MM.1S (cell line): Measurements from ENCODE around the gene COL7A1.
"Not testable (repeated sequence)": the region's sequence is repeated elsewhere in the genome, so short reads cannot be mapped to it uniquely, and the experiment has no call there.

Experiments used
- DNase-seq: peaks from one replicate; pipeline ENCODE4 v3.0.0-alpha.2; 2015
- H2AFZ ChIP-seq: fragments of 300-600 bp; sonication (generic); 2 replicates; pipeline ENCODE4 v1.6.0; 2016; ENCODE audit warnings: antibody characterized with exemption, low read length
- H3F3A ChIP-seq: fragments of 300-600 bp; sonication (generic); 2 replicates; pipeline ENCODE4 v1.6.1; 2016; ENCODE audit warnings: mild to moderate bottlenecking, antibody characterized with exemption, low read length, moderate library complexity, mixed read lengths; ENCODE audit not compliant: insufficient read depth
- H3K27ac ChIP-seq: fragments of 300-600 bp; sonication (generic); 2 replicates; pipeline ENCODE4 v1.5.1; 2016; ENCODE audit warnings: mild to moderate bottlenecking, low read length
- H3K27me3 ChIP-seq: fragments of 300-600 bp; sonication (generic); replicated peaks from 2 replicates; pipeline ENCODE4 v1.6.0; 2016; ENCODE audit warnings: low read length; ENCODE audit not compliant: insufficient read depth
- H3K36me3 ChIP-seq: fragments of 300-600 bp; sonication (generic); replicated peaks from 2 replicates; pipeline ENCODE4 v1.6.1; 2016; ENCODE audit warnings: mild to moderate bottlenecking, low read length, mixed read lengths; ENCODE audit not compliant: insufficient read depth
- H3K4me1 ChIP-seq: fragments of 300-600 bp; sonication (generic); 2 replicates; pipeline ENCODE4 v1.6.1; 2016; ENCODE audit warnings: low read length, mixed read lengths
- H3K4me2 ChIP-seq: fragments of 300-600 bp; sonication (generic); 2 replicates; pipeline ENCODE4 v1.6.0; 2016; ENCODE audit warnings: low read depth, low read length
- H3K4me3 ChIP-seq: fragments of 300-600 bp; sonication (generic); 2 replicates; pipeline ENCODE4 v1.5.1; 2016; ENCODE audit warnings: low read length, mixed read lengths
- H3K79me2 ChIP-seq: fragments of 300-600 bp; sonication (generic); 2 replicates; pipeline ENCODE4 v1.6.1; 2016; ENCODE audit warnings: mixed run types, low read length, mixed read lengths
- H3K9ac ChIP-seq: fragments of 300-600 bp; sonication (generic); 2 replicates; pipeline ENCODE4 v1.6.1; 2016; ENCODE audit warnings: low read length, mixed read lengths
- H3K9me2 ChIP-seq: fragments of 300-600 bp; sonication (generic); replicated peaks from 2 replicates; pipeline ENCODE4 v1.6.1; 2016; ENCODE audit warnings: mild to moderate bottlenecking, low read length, mixed read lengths; ENCODE audit not compliant: insufficient read depth
- H3K9me3 ChIP-seq: fragments of 300-600 bp; sonication (generic); replicated peaks from 2 replicates; pipeline ENCODE4 v1.6.1; 2016; ENCODE audit warnings: mild to moderate bottlenecking, low read length, mixed read lengths; ENCODE audit not compliant: insufficient read depth
- H4K20me1 ChIP-seq: fragments of 300-600 bp; sonication (generic); 2 replicates; pipeline ENCODE4 v1.6.1; 2016; ENCODE audit warnings: mild to moderate bottlenecking, low read length, moderate library complexity, mixed read lengths; ENCODE audit not compliant: insufficient read depth
- CTCF ChIP-seq: fragments of 300-600 bp; sonication (generic); IDR thresholded peaks from 2 replicates; pipeline ENCODE4 v1.5.1; 2016; ENCODE audit warnings: antibody characterized with exemption, low read length, mixed read lengths
- EZH2 ChIP-seq: fragments of 300-600 bp; sonication (generic); optimal IDR thresholded peaks from 2 replicates; pipeline ENCODE3; 2017; ENCODE audit warnings: low read depth, mild to moderate bottlenecking, antibody characterized with exemption, low read length, mixed read lengths
- EZH2phosphoT487 ChIP-seq: fragments of 300-600 bp; sonication (generic); IDR thresholded peaks from 2 replicates; pipeline ENCODE4 v1.6.1; 2018; ENCODE audit warnings: antibody characterized with exemption, low read length

COL7A1 gene

DNA sequence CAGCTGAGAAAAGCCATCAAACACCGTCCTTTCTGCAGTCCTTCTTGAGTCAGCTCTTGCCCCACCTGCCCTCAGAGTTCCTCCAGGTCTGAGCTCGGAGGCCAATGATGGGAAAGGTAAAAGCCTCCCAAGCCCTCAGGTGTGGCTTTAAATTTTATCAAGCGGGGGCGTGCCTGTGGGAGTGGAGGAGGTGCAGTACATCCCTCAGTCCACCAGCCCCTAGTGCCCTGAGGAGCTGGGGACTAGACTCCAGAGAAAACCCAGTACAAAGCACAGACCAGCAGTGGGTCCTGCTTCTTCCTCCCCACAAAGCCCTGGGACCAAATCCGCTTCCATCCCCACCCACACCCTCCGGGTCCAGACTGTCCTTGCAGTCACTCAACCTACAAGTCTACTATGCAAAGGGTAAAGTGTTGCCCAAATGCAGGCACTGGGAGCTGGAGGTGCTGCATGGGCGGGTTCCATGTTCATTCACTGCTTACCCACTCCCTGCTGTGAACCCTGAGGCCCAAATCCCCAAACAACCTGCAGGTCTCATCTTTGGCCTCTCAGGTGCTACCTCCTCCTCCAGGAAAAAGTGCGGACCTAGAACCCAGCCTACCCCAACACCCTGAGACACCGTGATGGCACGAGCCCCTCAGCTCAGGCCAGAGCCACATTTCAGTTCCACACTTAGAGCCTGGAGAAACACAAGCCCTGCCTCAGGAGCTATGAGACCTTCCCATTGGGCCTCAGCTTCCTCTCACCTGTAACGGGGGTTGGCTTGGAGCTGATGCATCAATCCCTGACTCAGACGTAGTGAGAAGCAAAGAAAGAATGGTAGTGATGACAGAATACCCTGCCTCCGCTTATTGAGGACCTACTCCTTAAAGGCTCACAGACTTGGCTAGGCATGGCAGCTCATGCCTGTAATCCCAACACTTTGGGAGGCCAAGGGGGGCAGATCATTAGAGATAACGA is 41.0 kb downstream of the COL7A1 start:
- TF ChIP-seq CTCF (no peak), EZH2 (no peak), EZH2phosphoT487 (no peak)
- H3K79me2 ChIP-seq: no peaks in the 10 kb centered on the region
- H3K9me2 ChIP-seq: no peaks in the 10 kb centered on the region
- H3K9me3 ChIP-seq: no peaks in the 10 kb centered on the region
- no peaks in the 10 kb centered on the region for H3K36me3 ChIP-seq
- peaks cover 4% of the 10 kb centered on the region for H3K4me1 ChIP-seq
- H3K27ac ChIP-seq: no peak overlapping the region
- no peak overlapping the region for H3K4me3 ChIP-seq
- no peaks in the 10 kb centered on the region for H4K20me1 ChIP-seq
- peaks cover 9% of the 10 kb centered on the region for H3F3A ChIP-seq
- H3K27me3 ChIP-seq: no peaks in the 10 kb centered on the region
- H3K9ac ChIP-seq: no peak overlapping the region
- no peak overlapping the region for H2AFZ ChIP-seq
- H3K4me2 ChIP-seq: no peak overlapping the region
- no peak for DNase-seq

- Histone ChIP-seq H3K9ac (no peak overlapping the region), H4K20me1 (no peaks in the 10 kb centered on the region), H3K4me1 (peaks cover 4% of the 10 kb centered on the region), H2AFZ (no peak overlapping the region), H3K27ac (no peak overlapping the region), H3K4me2 (no peak overlapping the region), H3K9me2 (no peaks in the 10 kb centered on the region), H3K79me2 (no peaks in the 10 kb centered on the region), H3K36me3 (no peaks in the 10 kb centered on the region), H3K9me3 (no peaks in the 10 kb centered on the region), H3K27me3 (no peaks in the 10 kb centered on the region), H3K4me3 (no peak overlapping the region), H3F3A (peaks cover 9% of the 10 kb centered on the region)
- DNase-seq: no peak
- TF ChIP-seq EZH2phosphoT487: no peak
Observed at GRCh38 chr3:48553361-48553760, 41.8 kb downstream of the COL7A1 start.

GRCh38 chr3:48552111-48552951 is 42.8 kb downstream of the COL7A1 start:
- Histone ChIP-seq H3K36me3 (no peaks in the 10 kb centered on the region), H3K4me3 (no peak overlapping the region), H3K79me2 (no peaks in the 10 kb centered on the region), H3K9me3 (no peaks in the 10 kb centered on the region), H3K9ac (no peak overlapping the region), H3K4me1 (peaks cover 4% of the 10 kb centered on the region), H4K20me1 (no peaks in the 10 kb centered on the region), H3K4me2 (no peak overlapping the region), H3F3A (peaks cover 2% of the 10 kb centered on the region; the same call in 1 of the 2 replicates), H2AFZ (no peak overlapping the region), H3K9me2 (no peaks in the 10 kb centered on the region), H3K27ac (no peak overlapping the region), H3K27me3 (no peaks in the 10 kb centered on the region)
- DNase-seq: no peak
- no peak for TF ChIP-seq EZH2
- TF ChIP-seq CTCF: no peak
- TF ChIP-seq EZH2phosphoT487: no peak

DNA sequence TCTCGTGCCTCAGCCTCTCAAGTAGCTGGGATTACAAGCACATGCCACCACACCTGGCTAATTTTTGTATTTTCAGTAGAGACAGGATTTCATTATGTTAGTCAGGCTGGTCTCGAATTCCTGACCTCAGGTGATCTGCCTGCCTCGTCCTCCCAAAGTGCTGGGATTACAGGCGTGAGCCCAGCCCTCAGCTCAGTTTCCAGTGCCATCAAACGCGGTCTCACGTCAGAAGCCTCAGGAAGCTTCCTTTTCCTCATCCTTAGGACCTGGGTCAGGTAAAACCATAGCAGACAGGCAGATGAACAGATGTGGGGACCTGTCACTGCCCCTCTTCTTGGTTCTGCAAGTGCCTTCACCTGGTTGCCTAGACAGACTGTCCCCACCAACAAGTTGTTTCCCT is 43.5 kb downstream of the COL7A1 start:
- not testable (repeated sequence) for H3K36me3 ChIP-seq, H3K27me3 ChIP-seq, H3K9ac ChIP-seq

More for the DNA sequence above, 43.5 kb downstream of the COL7A1 start:
- H3K9me3 ChIP-seq, H3K4me3 ChIP-seq, H3K4me1 ChIP-seq, H3K27ac ChIP-seq, DNase-seq, H2AFZ ChIP-seq, H3F3A ChIP-seq, H3K4me2 ChIP-seq, H4K20me1 ChIP-seq, H3K79me2 ChIP-seq, H3K9me2 ChIP-seq: not testable (repeated sequence)
